Ascending aorta (tissue), 2 donors: ENCODE results near the gene DCANP1. TPM values are rescaled to one million over a fixed set of nuclear protein-coding genes. Genes with fewer than 3 reads are reported as not detected.

Experiments used
- DNase-seq, 2 donors: peaks; one replicate each; pipeline ENCODE4 v3.0.0-alpha.2; 2019; ENCODE audit warnings: low spot score in 2 of 2
- H3K27ac ChIP-seq, 2 donors: fragments of 200-600 bp; sonication (generic); one replicate each; pipeline ENCODE4 v1.5.1; 2016 to 2017; ENCODE audit warnings: mild to moderate bottlenecking in 1 of 2
- H3K27me3 ChIP-seq: fragments of 200-600 bp; sonication (generic); one replicate; pipeline ENCODE4 v1.5.1; 2017
- H3K36me3 ChIP-seq, 2 donors: fragments of 200-600 bp; sonication (generic); one replicate each; pipeline ENCODE4 v1.5.1; 2016
- H3K4me1 ChIP-seq, 2 donors: fragments of 200-600 bp; sonication (generic); one replicate each; pipeline ENCODE4 v1.5.1; 2016 to 2017; ENCODE audit warnings: mild to moderate bottlenecking in 1 of 2
- H3K4me3 ChIP-seq, 2 donors: fragments of 200-600 bp; sonication (generic); one replicate each; pipeline ENCODE4 v1.5.1; 2016 to 2017; ENCODE audit warnings: mild to moderate bottlenecking in 1 of 2
- H3K9me3 ChIP-seq, 2 donors: fragments of 200-600 bp; sonication (generic); one replicate each; pipeline ENCODE4 v1.5.1; 2016
- intact Hi-C: fragments of 100-400 bp; cut with DNase I; formaldehyde crosslinking; loops from one replicate; pipeline ENCODE4 v1.15.1; 2023
- total RNA-seq: library from RNA; depleted of rRNA; stranded (reverse); fragments of >200 nt; gene quantifications from one replicate; pipeline ENCODE4 v1.1.0, GENCODE V29; 2016
- TF ChIP-seq, protein P1 (sequence below), 3 experiments: fragments of 200-600 bp in 2 of 3; fragments of 450-650 bp in 1 of 3; sonication (generic) in 2 of 3; IDR thresholded peaks; one replicate each; pipeline ENCODE4 v1.5.1; 2016 to 2019; ENCODE audit warnings: antibody characterized with exemption in 3 of 3, mild to moderate bottlenecking in 1 of 3, moderate library complexity in 1 of 3

DCANP1 gene
- total RNA-seq, 1 donor from 2014 or later = not detected

DNA sequence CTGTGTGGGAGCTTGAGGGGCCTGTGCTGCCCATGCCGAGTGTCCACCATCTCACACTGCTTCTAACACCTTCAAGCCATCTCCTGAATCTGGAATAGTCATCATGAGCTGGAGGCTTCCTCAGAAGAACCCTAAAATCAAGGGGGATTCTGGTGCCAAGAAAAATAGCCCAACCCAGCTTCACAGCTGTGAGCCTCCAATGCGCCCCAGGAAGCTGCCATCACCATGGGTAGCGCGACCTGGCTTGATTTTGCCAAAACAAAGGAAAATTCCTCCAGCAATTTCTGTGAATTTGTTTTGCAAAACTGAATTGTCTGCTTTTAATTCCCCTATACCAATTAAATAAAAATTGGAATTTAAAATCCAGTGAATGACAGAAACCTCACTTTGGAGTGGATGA is 11.2 kb upstream of the DCANP1 start:
- Histone ChIP-seq H3K36me3 (no peaks in the 10 kb centered on the region), H3K27ac (no peak overlapping the region), H3K4me1 (peaks cover 3 to 16% of the 10 kb centered on the region in 2 donors), H3K27me3 (no peaks in the 10 kb centered on the region), H3K4me3 (no peak overlapping the region), H3K9me3 (no peaks in the 10 kb centered on the region)
- no peak for DNase-seq
- intact Hi-C loops = no loop called here
- TF ChIP-seq, protein P1, sequence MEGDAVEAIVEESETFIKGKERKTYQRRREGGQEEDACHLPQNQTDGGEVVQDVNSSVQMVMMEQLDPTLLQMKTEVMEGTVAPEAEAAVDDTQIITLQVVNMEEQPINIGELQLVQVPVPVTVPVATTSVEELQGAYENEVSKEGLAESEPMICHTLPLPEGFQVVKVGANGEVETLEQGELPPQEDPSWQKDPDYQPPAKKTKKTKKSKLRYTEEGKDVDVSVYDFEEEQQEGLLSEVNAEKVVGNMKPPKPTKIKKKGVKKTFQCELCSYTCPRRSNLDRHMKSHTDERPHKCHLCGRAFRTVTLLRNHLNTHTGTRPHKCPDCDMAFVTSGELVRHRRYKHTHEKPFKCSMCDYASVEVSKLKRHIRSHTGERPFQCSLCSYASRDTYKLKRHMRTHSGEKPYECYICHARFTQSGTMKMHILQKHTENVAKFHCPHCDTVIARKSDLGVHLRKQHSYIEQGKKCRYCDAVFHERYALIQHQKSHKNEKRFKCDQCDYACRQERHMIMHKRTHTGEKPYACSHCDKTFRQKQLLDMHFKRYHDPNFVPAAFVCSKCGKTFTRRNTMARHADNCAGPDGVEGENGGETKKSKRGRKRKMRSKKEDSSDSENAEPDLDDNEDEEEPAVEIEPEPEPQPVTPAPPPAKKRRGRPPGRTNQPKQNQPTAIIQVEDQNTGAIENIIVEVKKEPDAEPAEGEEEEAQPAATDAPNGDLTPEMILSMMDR (IDR thresholded peaks at IDR 0.05) = no peak

DNA sequence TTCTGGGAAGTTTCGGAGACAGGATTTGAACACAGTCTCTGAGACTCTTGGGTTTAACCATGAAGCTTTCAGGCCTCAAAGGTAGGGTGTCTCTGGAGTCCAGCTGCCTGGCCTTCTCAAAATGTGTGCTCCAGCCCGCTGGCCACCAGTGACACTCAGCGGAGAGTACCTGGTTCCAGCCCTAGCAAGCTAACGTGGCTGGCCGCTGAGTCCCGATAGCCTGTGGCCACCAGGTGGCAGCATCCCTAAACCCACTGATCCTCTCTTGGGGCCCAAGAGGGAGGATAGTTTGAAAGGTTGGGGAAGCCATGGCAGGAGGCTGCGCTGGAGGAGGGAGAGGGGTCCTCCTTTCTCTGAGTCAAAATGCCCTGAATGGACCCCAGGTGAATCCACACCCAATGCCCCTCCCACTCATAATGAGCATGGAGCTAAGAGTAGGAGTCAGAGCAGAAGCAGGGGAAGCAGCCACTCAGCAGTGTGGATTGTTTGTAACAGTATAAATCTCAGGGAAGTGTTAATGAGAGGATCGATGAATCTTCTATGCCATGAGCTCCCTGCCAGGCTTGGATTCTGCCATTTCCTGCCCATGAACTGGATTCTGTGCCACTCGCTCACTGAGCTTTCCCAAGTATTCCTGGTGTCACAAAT is 10.4 kb upstream of the DCANP1 start:
- DNase-seq = no peak
- H3K9me3 ChIP-seq = no peaks in the 10 kb centered on the region
- no peak overlapping the region for H3K27ac ChIP-seq
- peaks cover 3 to 16% of the 10 kb centered on the region in 2 donors for H3K4me1 ChIP-seq
- intact Hi-C loops = no loop called here
- no peaks in the 10 kb centered on the region for H3K27me3 ChIP-seq
- TF ChIP-seq, protein P1 (IDR thresholded peaks at IDR 0.05) = peak in 2 of 3 experiments; percentile 57 to 60
- no peaks in the 10 kb centered on the region for H3K36me3 ChIP-seq
- H3K4me3 ChIP-seq = no peak overlapping the region

DNA sequence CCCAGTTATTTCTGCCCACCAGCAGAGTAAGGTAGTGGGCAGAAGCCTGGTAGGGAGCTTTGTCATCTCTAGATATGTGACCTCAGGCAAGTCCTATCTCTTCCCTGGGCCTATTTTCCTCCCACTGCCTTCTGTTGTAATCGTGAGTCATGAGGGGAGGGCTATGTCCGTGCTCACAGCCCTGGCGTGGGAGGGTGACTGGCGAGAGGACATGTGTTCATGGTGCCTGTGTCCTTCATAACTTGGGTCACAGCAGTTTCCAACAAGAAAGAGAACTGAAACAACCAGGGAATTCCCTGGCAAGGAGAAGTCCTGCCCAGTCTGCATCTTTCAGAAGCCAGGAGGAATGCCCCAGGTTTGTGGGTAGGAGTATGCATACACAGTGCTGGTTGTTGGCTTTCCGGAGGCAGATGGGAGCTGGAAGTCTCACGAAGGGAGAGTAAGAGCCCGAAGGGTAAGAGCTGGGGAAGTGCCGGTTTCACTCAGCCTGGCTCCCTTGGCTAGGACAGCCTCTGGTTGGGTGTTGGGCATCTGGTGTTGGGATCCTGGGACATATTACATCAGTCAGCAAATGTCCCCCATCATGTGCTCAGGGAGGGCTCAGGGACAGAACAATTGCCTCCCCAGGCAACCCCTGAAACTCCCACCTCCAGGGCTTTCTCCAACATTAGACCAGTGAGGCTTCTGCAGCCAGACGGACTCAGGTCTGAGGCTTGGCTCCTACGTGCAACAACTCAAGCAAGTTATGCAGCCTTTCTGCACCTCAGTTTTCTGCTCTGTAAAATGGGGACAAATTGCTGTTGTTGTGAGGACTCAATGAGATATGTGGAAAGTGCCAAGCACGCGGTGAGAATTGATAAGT is 9.3 kb upstream of the DCANP1 start:
- no peaks in the 10 kb centered on the region for H3K9me3 ChIP-seq
- no peaks in the 10 kb centered on the region for H3K27me3 ChIP-seq
- peaks cover 3 to 16% of the 10 kb centered on the region in 2 donors for H3K4me1 ChIP-seq
- TF ChIP-seq, protein P1 (IDR thresholded peaks at IDR 0.05) = no peak
- no peak overlapping the region for H3K27ac ChIP-seq
- no peak overlapping the region for H3K4me3 ChIP-seq
- intact Hi-C loops = no loop called here
- no peaks in the 10 kb centered on the region for H3K36me3 ChIP-seq
- DNase-seq = peak; percentile 68 to 74

DNA sequence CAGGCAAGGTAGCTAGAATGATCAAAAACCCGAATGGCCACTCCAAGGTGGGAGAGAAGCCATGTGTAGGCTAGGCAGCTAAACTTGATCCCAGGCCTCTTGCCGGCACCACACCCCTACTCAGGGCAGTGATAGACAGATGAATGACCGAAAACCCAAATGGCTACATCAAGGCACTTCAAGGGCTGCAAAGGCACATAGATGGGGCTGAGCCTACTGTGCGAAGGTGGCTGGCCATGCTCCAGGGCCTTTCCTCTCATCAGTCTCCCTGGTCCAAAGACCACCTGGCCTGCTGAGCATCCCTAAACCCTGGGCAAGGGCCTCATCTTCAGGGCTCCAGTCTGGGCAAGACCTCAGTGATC is 8.7 kb upstream of the DCANP1 start:
- Histone ChIP-seq H3K4me1 (peaks cover 3 to 16% of the 10 kb centered on the region in 2 donors), H3K36me3 (no peaks in the 10 kb centered on the region), H3K9me3 (no peaks in the 10 kb centered on the region), H3K27ac (no peak overlapping the region), H3K4me3 (no peak overlapping the region), H3K27me3 (no peaks in the 10 kb centered on the region)
- TF ChIP-seq, protein P1 (IDR thresholded peaks at IDR 0.05) = no peak
- no peak for DNase-seq
- intact Hi-C loops = no loop called here

DNA sequence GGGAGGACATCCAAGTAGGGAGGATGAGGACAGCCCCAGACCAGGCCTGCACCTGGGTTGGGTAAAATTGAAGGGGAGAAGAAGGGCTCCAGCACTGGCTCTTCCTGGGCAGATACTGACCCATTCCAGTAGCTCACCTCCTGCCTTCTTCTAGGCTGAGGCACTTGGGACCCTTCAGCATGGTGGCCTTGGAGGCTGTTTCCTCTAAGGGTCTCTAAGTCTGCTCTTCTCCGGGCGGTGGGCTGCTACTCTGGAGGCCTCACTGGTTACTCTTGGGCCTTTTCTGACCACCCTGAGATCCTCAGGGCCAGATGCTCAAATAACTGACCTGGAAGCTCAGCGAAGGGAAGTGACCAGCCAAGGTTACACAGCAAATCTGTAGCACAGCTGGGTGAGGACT is 7.8 kb upstream of the DCANP1 start:
- Histone ChIP-seq H3K27me3 (no peaks in the 10 kb centered on the region), H3K9me3 (no peaks in the 10 kb centered on the region), H3K27ac (no peak overlapping the region), H3K4me1 (peaks cover 3 to 16% of the 10 kb centered on the region in 2 donors), H3K4me3 (no peak overlapping the region), H3K36me3 (no peaks in the 10 kb centered on the region)
- intact Hi-C loops = no loop called here
- TF ChIP-seq, protein P1 (IDR thresholded peaks at IDR 0.05) = no peak
- DNase-seq = no peak
